GM12865 (cell line): ENCODE data around the gene FRK.
"Not testable (repeated sequence)": the region's sequence is repeated elsewhere in the genome, so short reads cannot be mapped to it uniquely, and the experiment has no call there.

Experiments used
- DNase-seq: peaks from one replicate; pipeline ENCODE4 v3.0.0; 2010; ENCODE audit warnings: low read depth
- H3K4me3 ChIP-seq: 2 replicates; pipeline ENCODE4 v1.5.1; 2011; ENCODE audit warnings: mild to moderate bottlenecking, low read depth, low read length, control low read depth
- TF ChIP-seq, protein P1 (sequence below): IDR thresholded peaks from 2 replicates; pipeline ENCODE4 v1.5.1; 2011; ENCODE audit warnings: low read length, control low read depth, low read depth, inconsistent platforms; ENCODE audit not compliant: insufficient read depth; ENCODE audit errors: missing control alignments

FRK gene

DNA sequence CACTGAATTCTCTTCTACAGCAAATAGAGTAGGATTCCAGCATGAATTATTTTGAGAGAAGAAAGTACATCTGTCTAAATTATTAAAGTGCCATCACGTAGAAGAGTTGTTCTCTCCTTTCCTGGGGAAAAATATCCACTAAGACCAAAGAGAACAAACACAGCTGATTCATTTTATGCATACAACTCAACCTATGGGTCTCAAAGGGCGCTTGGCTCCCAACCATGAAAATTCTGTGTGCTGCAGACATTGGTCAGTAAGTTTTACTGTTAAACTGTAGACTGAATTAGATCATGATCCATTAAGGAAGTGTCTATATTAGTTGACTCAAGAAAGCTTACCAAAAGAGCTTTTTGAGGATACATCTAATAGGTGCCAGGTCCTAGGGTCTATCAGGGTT is 83.5 kb downstream of the FRK start:
- H3K4me3 ChIP-seq = no peak overlapping the region
- DNase-seq = no peak
- TF ChIP-seq, protein P1, sequence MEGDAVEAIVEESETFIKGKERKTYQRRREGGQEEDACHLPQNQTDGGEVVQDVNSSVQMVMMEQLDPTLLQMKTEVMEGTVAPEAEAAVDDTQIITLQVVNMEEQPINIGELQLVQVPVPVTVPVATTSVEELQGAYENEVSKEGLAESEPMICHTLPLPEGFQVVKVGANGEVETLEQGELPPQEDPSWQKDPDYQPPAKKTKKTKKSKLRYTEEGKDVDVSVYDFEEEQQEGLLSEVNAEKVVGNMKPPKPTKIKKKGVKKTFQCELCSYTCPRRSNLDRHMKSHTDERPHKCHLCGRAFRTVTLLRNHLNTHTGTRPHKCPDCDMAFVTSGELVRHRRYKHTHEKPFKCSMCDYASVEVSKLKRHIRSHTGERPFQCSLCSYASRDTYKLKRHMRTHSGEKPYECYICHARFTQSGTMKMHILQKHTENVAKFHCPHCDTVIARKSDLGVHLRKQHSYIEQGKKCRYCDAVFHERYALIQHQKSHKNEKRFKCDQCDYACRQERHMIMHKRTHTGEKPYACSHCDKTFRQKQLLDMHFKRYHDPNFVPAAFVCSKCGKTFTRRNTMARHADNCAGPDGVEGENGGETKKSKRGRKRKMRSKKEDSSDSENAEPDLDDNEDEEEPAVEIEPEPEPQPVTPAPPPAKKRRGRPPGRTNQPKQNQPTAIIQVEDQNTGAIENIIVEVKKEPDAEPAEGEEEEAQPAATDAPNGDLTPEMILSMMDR = no peak

DNA sequence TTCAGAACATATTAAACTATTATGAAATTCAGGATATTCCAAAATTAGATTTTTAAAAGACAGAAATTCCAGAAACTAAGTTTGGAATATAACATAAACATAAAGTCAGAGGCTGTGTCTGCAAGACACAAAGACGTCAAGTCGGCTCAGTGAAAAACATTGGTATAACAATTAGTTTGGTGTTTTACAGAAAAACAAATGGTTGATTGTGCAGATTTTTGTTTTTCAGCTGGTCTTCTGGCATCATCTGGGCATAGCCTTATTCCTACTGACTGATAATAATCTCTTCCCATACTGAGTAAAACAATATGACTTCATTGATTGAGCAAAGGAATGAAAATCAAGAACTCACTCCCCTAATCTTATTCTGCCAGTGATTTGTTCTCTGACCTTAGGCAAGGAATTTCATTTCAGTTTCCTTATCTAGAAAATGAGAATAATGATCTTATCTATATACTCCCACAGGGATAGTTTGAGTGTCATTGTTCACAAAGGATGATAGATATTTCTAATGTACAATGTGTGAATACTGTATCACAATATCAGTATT is 84.3 kb downstream of the FRK start:
- no peak overlapping the region for H3K4me3 ChIP-seq
- TF ChIP-seq, protein P1 = no peak
- no peak for DNase-seq

DNA sequence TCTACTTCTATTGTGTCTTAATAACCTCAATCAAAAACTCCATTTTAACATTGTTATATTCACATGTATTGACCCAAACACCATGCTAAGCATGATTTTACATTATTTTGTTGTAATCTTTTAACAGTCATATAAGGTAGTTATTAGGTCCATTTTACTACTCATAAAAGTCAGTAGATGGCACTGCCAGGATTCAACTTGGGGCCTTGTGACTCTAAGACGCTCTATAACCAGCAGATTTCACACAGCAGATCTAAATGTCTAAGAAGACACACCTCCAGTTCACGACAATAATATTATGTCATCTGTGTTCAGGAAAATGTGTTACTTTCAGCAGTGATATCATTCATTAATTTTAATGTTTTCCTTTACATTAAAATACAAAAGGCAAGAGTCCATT is 88.0 kb downstream of the FRK start:
- peak; percentile 10 for DNase-seq
- TF ChIP-seq, protein P1 = no peak
- no peak overlapping the region for H3K4me3 ChIP-seq

DNA sequence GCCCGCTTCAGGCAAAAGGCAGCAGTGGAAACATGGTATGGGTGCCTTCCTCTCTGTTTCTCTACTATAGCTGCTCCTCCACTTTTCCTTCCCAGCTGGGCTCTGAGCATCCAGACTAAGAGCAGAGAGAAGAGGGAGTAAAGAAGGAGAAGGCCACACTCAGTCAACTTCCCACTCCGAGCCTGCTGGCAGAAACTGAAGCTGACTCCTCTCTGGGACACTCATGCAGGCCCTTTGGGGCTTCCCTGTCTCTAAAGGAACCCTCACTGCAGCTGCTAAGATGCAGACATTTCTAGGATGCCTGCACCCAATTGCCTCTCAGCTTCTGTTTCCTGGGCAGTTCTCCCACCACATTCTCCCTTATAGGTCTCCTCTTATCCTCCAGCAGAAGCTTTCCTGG is 88.9 kb downstream of the FRK start:
- H3K4me3 ChIP-seq = no peak overlapping the region
- TF ChIP-seq, protein P1 = no peak
- no peak for DNase-seq

DNA sequence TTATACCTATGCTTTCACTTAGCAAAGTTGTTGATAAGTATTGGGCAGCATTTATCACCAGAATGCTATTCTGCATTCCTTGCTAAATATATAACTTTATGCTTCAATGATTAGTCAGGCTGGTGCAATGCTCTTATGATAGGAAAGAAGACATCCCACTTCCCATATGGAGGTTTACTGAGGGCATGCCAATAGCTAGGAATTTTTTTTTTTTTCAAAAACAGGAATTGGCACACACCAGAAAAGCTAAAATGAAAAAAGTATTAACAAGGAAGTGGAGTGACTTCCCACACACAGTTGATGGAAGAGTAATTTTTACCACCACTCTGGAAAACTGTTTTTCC is 90.8 kb downstream of the FRK start:
- no peak overlapping the region for H3K4me3 ChIP-seq
- no peak for DNase-seq
- TF ChIP-seq, protein P1 = no peak

DNA sequence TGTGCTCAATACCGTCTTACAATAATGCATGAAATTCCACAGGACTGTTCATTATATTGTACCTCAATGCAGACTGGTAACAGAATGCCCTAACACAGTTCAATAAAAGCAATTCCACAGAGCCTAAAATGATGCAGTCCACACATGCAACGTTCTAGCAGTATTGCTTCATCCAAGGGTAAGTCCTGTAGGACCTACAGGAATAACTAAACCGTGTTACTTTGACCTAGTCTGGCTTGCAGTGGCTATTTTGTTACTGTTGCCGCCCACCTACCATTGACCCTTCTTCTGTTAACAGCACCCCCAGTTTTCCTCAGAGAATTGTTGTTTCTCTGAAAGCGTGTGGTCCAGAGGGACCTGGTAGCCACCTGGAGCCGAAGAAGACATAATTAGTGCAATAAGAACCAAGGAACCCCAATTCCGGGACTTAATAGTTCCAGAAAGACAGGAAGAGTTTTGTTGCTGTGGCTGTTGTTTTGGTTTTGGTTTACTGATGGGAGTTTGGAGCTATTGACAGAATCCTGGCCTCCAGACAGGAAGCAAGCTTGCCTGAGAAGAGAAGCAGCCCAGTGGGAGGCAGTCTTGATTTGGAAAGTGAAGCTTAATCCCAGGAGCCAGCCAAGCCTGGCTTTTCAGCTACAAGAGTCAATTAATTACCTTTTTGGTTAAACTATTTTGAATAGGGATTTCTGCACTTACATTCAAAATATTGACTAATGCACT is 91.3 kb downstream of the FRK start:
- no peak overlapping the region for H3K4me3 ChIP-seq
- TF ChIP-seq, protein P1 = no peak
- DNase-seq = no peak

DNA sequence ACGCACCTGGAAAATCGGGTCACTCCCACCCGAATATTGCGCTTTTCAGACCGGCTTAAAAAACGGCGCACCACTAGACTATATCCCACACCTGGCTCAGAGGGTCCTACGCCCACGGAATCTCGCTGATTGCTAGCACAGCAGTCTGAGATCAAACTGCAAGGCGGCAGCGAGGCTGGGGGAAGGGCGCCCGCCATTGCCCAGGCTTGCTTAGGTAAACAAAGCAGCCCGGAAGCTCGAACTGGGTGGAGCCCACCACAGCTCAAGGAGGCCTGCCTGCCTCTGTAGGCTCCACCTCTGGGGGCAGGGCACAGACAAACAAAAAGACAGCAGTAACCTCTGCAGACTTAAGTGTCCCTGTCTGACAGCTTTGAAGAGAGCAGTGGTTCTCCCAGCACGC is 100.4 kb downstream of the FRK start:
- not testable (repeated sequence) for H3K4me3 ChIP-seq, DNase-seq

DNA sequence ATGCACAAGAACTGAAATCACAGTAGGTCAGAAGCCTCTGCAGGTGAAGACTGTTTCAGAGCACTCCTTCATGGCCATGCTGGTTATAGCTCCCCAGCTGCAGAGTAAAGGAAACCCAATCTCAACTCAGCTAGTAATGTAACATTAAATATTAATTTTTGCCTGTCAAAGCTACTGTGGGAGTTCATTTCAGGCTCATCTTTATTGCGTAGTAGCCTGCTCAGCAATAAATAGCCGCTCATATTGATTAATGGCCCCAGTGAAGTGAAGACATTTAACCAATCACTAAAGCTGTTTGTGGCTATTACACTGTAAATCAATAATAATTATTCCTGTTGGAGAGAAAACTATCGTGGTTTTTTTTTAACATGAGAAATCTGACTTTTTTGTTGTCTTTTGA is 101.7 kb downstream of the FRK start:
- DNase-seq = no peak
- no peak overlapping the region for H3K4me3 ChIP-seq
- TF ChIP-seq, protein P1 = no peak
